Esophagus muscularis mucosa (tissue), 4 donors: Measurements from ENCODE around the gene FBP1. TPM values are rescaled to one million over a fixed set of nuclear protein-coding genes. Genes with fewer than 3 reads are reported as not detected.

ENCODE experiments used
- DNase-seq: peaks from one replicate; pipeline ENCODE4 v3.0.0-alpha.2; 2017; ENCODE audit errors: extremely low spot score
- H3K27ac ChIP-seq, 4 donors: fragments of 200-600 bp; sonication (generic); replicated peaks in 1 of 4; 1 replicate in 3 of 4; 2 replicates in 1 of 4; pipeline ENCODE4 v1.5.1; 2016 to 2019; ENCODE audit warnings: mild to moderate bottlenecking in 1 of 4
- H3K27me3 ChIP-seq, 4 donors: fragments of 200-600 bp; sonication (generic); one replicate each; pipeline versions ENCODE4 v1.5.1 to v1.6.0; 2016 to 2019
- H3K36me3 ChIP-seq, 4 donors: fragments of 200-600 bp; sonication (generic); one replicate each; pipeline ENCODE4 v1.5.1; 2016 to 2019
- H3K4me1 ChIP-seq, 4 donors: fragments of 200-600 bp; sonication (generic); one replicate each; pipeline ENCODE4 v1.5.1; 2016 to 2019
- H3K4me3 ChIP-seq, 4 donors: fragments of 200-600 bp; sonication (generic); 1 replicate in 2 of 4; 2 replicates in 2 of 4; pipeline ENCODE4 v1.5.1; 2016 to 2019; ENCODE audit warnings: mild to moderate bottlenecking in 4 of 4, moderate library complexity in 1 of 4
- H3K9me3 ChIP-seq, 4 donors: fragments of 200-600 bp; sonication (generic); 1 replicate in 3 of 4; 2 replicates in 1 of 4; pipeline ENCODE4 v1.5.1; 2016 to 2019
- EP300 ChIP-seq: sonication (generic); formaldehyde crosslinking; IDR thresholded peaks from one replicate; pipeline ENCODE4 v1.6.1; 2017; ENCODE audit warnings: antibody characterized with exemption
- POLR2A ChIP-seq: fragments of 450-650 bp; IDR thresholded peaks from one replicate; pipeline ENCODE4 v1.6.1; 2017; ENCODE audit warnings: antibody characterized with exemption, moderate library complexity, mild to moderate bottlenecking, low read depth
- POLR2AphosphoS5 ChIP-seq, 2 donors: sonication (generic); formaldehyde crosslinking; IDR thresholded peaks; one replicate each; pipeline ENCODE4 v1.6.1; 2017; ENCODE audit warnings: antibody characterized with exemption in 2 of 2
- WGBS: methylation state at CpG from one replicate; pipeline ENCODE4 v1.1.5; 2018; 5-methylcytosine and 5-hydroxymethylcytosine counted together
- intact Hi-C: fragments of 100-400 bp; cut with DNase I; formaldehyde crosslinking; loops from one replicate; pipeline ENCODE4 v1.15.1; 2023
- total RNA-seq, 4 donors: library from RNA; depleted of rRNA; stranded (reverse); fragments of >200 nt; gene quantifications; one replicate each; pipeline versions ENCODE4 v1.1.0 to v1.2.1, GENCODE V29; 2016
- TF ChIP-seq, protein P1 (sequence below), 3 experiments: fragments of 200-600 bp in 2 of 3; fragments of 450-650 bp in 1 of 3; sonication (generic) in 2 of 3; IDR thresholded peaks; one replicate each; pipeline ENCODE4 v1.5.1; 2017 to 2019; ENCODE audit warnings: antibody characterized with exemption in 3 of 3, mild to moderate bottlenecking in 2 of 3, moderate library complexity in 1 of 3

Gene FBP1
- total RNA-seq, 4 donors from 2014 or later: 1.2 to 4.6 (median 2.2) TPM

DNA sequence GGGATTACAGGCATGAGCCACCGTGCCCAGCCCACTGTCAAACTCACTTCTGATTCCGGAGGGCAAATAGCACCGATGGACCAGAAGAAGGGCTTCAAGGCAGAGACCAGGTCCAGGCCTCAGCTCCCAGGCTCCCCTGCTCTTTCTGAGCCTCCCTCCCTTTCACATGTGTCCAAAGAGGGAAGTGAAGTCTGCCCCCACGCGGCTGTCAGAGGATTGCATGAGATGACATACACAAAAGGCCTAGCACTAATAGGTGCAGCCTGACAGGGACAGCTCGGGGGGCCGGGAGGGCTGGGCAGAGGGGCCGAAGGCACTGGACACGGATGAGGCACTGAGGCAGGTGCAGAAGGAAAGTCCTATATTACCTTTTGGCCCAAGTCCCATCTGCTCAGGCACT lies 16.1 kb downstream of the FBP1 start:
- Histone ChIP-seq H3K36me3 (no peaks in the 10 kb centered on the region), H3K4me3 (no peak overlapping the region), H3K27ac (no peak overlapping the region), H3K27me3 (no peaks in the 10 kb centered on the region), H3K4me1 (peaks cover 3 to 12% (median 6%) of the 10 kb centered on the region in 4 donors), H3K9me3 (no peaks in the 10 kb centered on the region)
- 90% methylated on average over 9 of the region's 9 CpGs for whole genome bisulfite sequencing
- no peak for TF ChIP-seq EP300
- TF ChIP-seq, protein P1, sequence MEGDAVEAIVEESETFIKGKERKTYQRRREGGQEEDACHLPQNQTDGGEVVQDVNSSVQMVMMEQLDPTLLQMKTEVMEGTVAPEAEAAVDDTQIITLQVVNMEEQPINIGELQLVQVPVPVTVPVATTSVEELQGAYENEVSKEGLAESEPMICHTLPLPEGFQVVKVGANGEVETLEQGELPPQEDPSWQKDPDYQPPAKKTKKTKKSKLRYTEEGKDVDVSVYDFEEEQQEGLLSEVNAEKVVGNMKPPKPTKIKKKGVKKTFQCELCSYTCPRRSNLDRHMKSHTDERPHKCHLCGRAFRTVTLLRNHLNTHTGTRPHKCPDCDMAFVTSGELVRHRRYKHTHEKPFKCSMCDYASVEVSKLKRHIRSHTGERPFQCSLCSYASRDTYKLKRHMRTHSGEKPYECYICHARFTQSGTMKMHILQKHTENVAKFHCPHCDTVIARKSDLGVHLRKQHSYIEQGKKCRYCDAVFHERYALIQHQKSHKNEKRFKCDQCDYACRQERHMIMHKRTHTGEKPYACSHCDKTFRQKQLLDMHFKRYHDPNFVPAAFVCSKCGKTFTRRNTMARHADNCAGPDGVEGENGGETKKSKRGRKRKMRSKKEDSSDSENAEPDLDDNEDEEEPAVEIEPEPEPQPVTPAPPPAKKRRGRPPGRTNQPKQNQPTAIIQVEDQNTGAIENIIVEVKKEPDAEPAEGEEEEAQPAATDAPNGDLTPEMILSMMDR (IDR thresholded peaks at IDR 0.05): no peak
- TF ChIP-seq POLR2A: no peak
- TF ChIP-seq POLR2AphosphoS5 (IDR thresholded peaks at IDR 0.05): no peak
- no peak for DNase-seq
- intact Hi-C loops: no loop called here

DNA sequence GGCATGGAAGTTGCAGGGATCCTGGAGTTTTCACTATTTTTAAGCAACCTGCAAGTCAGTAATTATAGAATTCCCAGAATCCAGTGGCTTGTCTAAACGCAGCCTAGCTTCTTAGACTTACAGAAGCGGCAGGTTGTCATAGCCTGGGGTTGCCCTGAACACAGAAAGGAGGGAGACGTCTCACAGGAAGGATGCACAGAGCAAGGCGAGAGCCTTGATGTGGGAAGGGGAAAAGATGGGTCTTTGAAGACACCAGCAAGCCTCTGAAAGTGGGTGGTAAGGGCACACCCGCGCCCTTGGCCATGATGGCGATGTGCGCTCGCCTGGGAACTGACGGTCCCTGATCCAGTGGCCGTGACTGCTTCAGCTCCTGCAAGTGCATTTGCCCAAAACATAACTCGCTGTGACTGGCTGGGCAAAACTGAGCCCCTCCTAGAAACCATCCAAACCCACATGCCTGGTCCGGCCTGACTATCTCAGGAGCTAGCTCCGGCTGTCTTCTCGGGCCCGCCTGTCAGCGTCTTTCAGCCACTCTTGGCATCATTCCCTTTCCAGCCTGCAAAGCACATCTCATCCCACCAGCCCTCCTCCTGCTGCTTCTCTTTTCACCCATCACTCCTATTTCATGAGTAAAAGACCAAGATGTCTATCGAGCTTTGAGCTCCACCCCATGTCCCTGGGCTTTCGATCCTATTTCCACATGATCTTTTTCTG lies 17.1 kb downstream of the FBP1 start:
- TF ChIP-seq POLR2AphosphoS5 (IDR thresholded peaks at IDR 0.05): no peak
- TF ChIP-seq, protein P1 (IDR thresholded peaks at IDR 0.05): no peak
- no peak for TF ChIP-seq EP300
- no peak for TF ChIP-seq POLR2A
- intact Hi-C loops: no loop called here

DNA sequence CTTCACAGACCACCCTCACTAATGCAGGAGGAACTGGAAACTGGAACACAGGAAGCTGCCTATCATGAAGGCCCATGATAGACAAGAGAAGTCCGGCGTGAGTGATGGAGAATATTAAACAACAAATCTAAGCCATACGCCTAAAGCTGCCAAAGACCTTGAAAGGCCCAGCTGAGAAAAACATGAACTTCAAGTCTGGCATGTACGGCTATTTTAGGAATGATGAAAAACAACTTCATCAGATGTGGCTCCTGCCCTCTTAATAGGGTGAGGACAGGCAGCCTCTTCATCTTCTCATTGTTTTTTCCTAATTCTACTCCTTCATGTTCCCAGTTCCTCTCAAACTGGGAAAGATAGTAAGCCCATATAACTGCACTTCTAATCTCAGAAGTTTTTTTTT lies 20.3 kb downstream of the FBP1 start:
- Histone ChIP-seq H3K4me1 (peaks cover 3 to 12% (median 6%) of the 10 kb centered on the region in 4 donors), H3K27ac (no peak overlapping the region), H3K36me3 (no peaks in the 10 kb centered on the region), H3K4me3 (no peak overlapping the region), H3K9me3 (no peaks in the 10 kb centered on the region), H3K27me3 (no peaks in the 10 kb centered on the region)
- TF ChIP-seq POLR2AphosphoS5 (IDR thresholded peaks at IDR 0.05) (no peak), EP300 (no peak), POLR2A (no peak)
- TF ChIP-seq, protein P1 (IDR thresholded peaks at IDR 0.05): no peak
- DNase-seq: no peak
- WGBS: 32% methylated on average over 4 of the region's 4 CpGs
- intact Hi-C loops: no loop called here

More for the DNA sequence above, 17.1 kb downstream of the FBP1 start:
- Histone ChIP-seq H3K27me3 (no peaks in the 10 kb centered on the region), H3K4me1 (peaks cover 3 to 12% (median 6%) of the 10 kb centered on the region in 4 donors), H3K27ac (no peak overlapping the region), H3K36me3 (no peaks in the 10 kb centered on the region), H3K9me3 (no peaks in the 10 kb centered on the region), H3K4me3 (no peak overlapping the region)
- no peak for DNase-seq
- 92% methylated on average over 19 of the region's 19 CpGs for WGBS

DNA sequence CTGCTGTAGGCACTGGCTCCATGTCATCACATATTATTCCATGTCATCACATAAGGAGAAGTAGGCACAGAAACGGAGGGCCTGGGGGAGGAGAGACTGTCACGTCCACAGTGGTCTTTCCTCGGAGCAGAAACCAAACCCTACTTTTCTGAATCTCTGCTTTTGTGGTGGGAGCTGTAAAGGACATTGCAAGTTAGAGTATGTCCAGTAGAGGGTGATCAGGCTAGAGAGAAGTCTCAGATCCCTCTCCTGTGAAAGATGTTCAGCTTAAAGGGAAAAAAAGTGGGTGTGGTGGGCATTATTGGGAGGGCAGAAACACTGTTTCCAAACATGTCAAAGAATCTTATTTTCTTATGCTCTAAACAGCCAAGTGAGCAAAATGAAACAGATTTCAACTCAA lies 26.3 kb downstream of the FBP1 start:
- WGBS: 87% methylated on average over 3 of the region's 3 CpGs
- H3K4me1 ChIP-seq: no peaks in the 10 kb centered on the region
- DNase-seq: no peak
- H3K9me3 ChIP-seq: no peaks in the 10 kb centered on the region
- intact Hi-C loops: no loop called here
- H3K27me3 ChIP-seq: peaks cover 0 to 7% (median 0%) of the 10 kb centered on the region in 4 donors
- no peak for TF ChIP-seq EP300
- TF ChIP-seq POLR2AphosphoS5 (IDR thresholded peaks at IDR 0.05): no peak
- no peak for TF ChIP-seq POLR2A
- TF ChIP-seq, protein P1 (IDR thresholded peaks at IDR 0.05): no peak
- H3K27ac ChIP-seq: no peak overlapping the region
- H3K4me3 ChIP-seq: no peak overlapping the region
- no peaks in the 10 kb centered on the region for H3K36me3 ChIP-seq
